ENCODE measurements around the gene UFSP2. TPM values are rescaled to one million over a fixed set of nuclear protein-coding genes. Genes with fewer than 3 reads are reported as not detected.

Gene UFSP2
- total RNA-seq, 1 donor from 2014 or later: 36.1 TPM

- no peak for TF ChIP-seq CTCF (IDR thresholded peaks at IDR 0.05; ENCODE audit: unreplicated experiment)
- Mint-ChIP-seq H3K4me1 (peaks cover 22% of the 10 kb centered on the region), H3K36me3 (peaks cover 27% of the 10 kb centered on the region), H3K27me3 (ENCODE audit: low read depth) (no peaks in the 10 kb centered on the region), H3K4me3 (no peak overlapping the region), H3K9me3 (no peaks in the 10 kb centered on the region), H3K27ac (no peak overlapping the region)
- no peak for DNase-seq (ENCODE audit: low spot score in 2 of 2, unreplicated experiment in 2 of 2)
These were observed 26.3 kb downstream of the UFSP2 start for GRCh38 chr4:185399466-185399865.

- no peak overlapping the region for H3K4me3 Mint-ChIP-seq
- no peak for TF ChIP-seq CTCF (IDR thresholded peaks at IDR 0.05; ENCODE audit: unreplicated experiment)
- H3K27me3 Mint-ChIP-seq (ENCODE audit: low read depth): no peaks in the 10 kb centered on the region
- H3K36me3 Mint-ChIP-seq: peaks cover 25% of the 10 kb centered on the region
- no peaks in the 10 kb centered on the region for H3K9me3 Mint-ChIP-seq
- peaks cover 27% of the 10 kb centered on the region for H3K4me1 Mint-ChIP-seq
- no peak overlapping the region for H3K27ac Mint-ChIP-seq
- DNase-seq (ENCODE audit: low spot score in 2 of 2, unreplicated experiment in 2 of 2): no peak
These were observed 27.1 kb downstream of the UFSP2 start for GRCh38 chr4:185398618-185399017.

GRCh38 chr4:185396724-185397385 is 28.9 kb downstream of the UFSP2 start, which contains the start of gene ANKRD37:
ANKRD37 (plus strand) TSS chr4:185396841; CDS start chr4:185396924, 83 bp downstream.
- Mint-ChIP-seq H3K4me3 (peak within 1 kb of the TSS; percentile 81), H3K27ac (peak within 1 kb of the TSS; percentile 96), H3K36me3 (peaks cover 15% of the 10 kb centered on the region), H3K9me3 (peaks cover 3% of the 10 kb centered on the region), H3K27me3 (ENCODE audit: low read depth) (no peaks in the 10 kb centered on the region), H3K4me1 (peaks cover 27% of the 10 kb centered on the region)
- TF ChIP-seq CTCF (IDR thresholded peaks at IDR 0.05; ENCODE audit: unreplicated experiment): no peak
- peak in 1 of 2 experiments; percentile 21 for DNase-seq (ENCODE audit: low spot score in 2 of 2, unreplicated experiment in 2 of 2)

- peak overlapping the region; percentile 96 for H3K27ac Mint-ChIP-seq
- H3K27me3 Mint-ChIP-seq (ENCODE audit: low read depth): no peaks in the 10 kb centered on the region
- DNase-seq (ENCODE audit: low spot score in 2 of 2, unreplicated experiment in 2 of 2): peak; percentile 91 to 96
- peaks cover 9% of the 10 kb centered on the region for H3K9me3 Mint-ChIP-seq
- peaks cover 27% of the 10 kb centered on the region for H3K4me1 Mint-ChIP-seq
- H3K36me3 Mint-ChIP-seq: peaks cover 16% of the 10 kb centered on the region
- peak overlapping the region; percentile 81 for H3K4me3 Mint-ChIP-seq
- no peak for TF ChIP-seq CTCF (IDR thresholded peaks at IDR 0.05; ENCODE audit: unreplicated experiment)
These were observed 29.6 kb downstream of the UFSP2 start for GRCh38 chr4:185395956-185396723.

GRCh38 chr4:185395238-185395955 is 30.4 kb downstream of the UFSP2 start, which contains the start of gene LRP2BP:
LRP2BP (minus strand) TSS chr4:185395924; CDS start chr4:185378186, 17,738 bp downstream.
- H3K27ac Mint-ChIP-seq: peak within 1 kb of the TSS; percentile 96
- DNase-seq (ENCODE audit: low spot score in 2 of 2, unreplicated experiment in 2 of 2): no peak
- H3K9me3 Mint-ChIP-seq: peaks cover 9% of the 10 kb centered on the region
- H3K27me3 Mint-ChIP-seq (ENCODE audit: low read depth): no peaks in the 10 kb centered on the region
- peaks cover 27% of the 10 kb centered on the region for H3K4me1 Mint-ChIP-seq
- peaks cover 11% of the 10 kb centered on the region for H3K36me3 Mint-ChIP-seq
- TF ChIP-seq CTCF (IDR thresholded peaks at IDR 0.05; ENCODE audit: unreplicated experiment): no peak
- H3K4me3 Mint-ChIP-seq: peak within 1 kb of the TSS; percentile 81

Data from mesothelial cell of epicardium (in vitro differentiated cells).